Measurements from ENCODE around the gene UNK. TPM values are rescaled to one million over a fixed set of nuclear protein-coding genes. Genes with fewer than 3 reads are reported as not detected.

Gene UNK
- total and polyA plus RNA-seq, 2 of the 13 experiments (the other 11 are each of a cell fraction or from before 2014, with no cell fraction given) = 31.6 to 33.0 TPM

DNA sequence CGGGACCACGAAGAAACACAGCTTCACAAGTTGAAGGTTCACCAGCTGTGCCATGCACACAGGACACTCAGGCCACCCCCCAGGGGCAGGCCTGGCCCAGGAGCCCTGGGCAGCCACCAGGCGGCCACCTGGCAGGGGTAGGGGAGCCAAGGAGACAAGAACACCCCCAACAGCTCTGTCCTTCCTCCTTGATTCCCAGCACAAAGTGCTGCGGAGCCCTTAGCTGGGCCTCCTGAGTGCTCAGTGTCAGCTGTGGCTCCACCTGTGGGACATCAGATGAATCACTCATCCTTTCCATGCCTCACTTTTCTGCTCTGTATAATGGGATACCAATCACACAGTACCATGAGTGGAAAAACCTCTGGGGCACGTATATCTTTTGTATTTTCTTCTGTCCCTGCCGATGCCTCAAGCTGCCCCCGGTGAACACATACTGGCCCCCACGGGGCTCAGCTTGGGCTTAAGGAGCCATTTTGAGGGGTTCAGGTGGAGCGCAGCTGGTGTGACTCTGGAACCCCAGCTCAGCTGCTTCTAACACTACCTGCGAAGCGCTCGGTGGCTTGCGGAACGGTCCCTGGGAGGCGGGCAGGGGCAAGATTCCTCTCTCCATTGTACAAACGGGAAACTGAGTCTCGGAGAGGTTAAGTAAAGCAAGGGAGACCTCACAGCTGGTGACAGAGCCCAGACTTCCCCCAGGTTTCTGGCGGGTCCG lies 31.6 kb upstream of the UNK start (continued):
- TF ChIP-seq, protein P1, sequence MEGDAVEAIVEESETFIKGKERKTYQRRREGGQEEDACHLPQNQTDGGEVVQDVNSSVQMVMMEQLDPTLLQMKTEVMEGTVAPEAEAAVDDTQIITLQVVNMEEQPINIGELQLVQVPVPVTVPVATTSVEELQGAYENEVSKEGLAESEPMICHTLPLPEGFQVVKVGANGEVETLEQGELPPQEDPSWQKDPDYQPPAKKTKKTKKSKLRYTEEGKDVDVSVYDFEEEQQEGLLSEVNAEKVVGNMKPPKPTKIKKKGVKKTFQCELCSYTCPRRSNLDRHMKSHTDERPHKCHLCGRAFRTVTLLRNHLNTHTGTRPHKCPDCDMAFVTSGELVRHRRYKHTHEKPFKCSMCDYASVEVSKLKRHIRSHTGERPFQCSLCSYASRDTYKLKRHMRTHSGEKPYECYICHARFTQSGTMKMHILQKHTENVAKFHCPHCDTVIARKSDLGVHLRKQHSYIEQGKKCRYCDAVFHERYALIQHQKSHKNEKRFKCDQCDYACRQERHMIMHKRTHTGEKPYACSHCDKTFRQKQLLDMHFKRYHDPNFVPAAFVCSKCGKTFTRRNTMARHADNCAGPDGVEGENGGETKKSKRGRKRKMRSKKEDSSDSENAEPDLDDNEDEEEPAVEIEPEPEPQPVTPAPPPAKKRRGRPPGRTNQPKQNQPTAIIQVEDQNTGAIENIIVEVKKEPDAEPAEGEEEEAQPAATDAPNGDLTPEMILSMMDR (CRISPR knock-in tag; IDR thresholded peaks at IDR 0.05) = peak; percentile 17; the same call in 1 of the 2 replicates
- TF ChIP-seq, protein P2, sequence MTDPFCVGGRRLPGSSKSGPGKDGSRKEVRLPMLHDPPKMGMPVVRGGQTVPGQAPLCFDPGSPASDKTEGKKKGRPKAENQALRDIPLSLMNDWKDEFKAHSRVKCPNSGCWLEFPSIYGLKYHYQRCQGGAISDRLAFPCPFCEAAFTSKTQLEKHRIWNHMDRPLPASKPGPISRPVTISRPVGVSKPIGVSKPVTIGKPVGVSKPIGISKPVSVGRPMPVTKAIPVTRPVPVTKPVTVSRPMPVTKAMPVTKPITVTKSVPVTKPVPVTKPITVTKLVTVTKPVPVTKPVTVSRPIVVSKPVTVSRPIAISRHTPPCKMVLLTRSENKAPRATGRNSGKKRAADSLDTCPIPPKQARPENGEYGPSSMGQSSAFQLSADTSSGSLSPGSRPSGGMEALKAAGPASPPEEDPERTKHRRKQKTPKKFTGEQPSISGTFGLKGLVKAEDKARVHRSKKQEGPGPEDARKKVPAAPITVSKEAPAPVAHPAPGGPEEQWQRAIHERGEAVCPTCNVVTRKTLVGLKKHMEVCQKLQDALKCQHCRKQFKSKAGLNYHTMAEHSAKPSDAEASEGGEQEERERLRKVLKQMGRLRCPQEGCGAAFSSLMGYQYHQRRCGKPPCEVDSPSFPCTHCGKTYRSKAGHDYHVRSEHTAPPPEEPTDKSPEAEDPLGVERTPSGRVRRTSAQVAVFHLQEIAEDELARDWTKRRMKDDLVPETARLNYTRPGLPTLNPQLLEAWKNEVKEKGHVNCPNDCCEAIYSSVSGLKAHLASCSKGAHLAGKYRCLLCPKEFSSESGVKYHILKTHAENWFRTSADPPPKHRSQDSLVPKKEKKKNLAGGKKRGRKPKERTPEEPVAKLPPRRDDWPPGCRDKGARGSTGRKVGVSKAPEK (CRISPR knock-in tag; IDR thresholded peaks at IDR 0.05; ENCODE audit: borderline replicate concordance) = no peak
- TF ChIP-seq ZSCAN29 (CRISPR knock-in tag; conservative IDR thresholded peaks at IDR 0.05) = no peak
- no peak for TF ChIP-seq GATAD2A (CRISPR knock-in tag; IDR thresholded peaks at IDR 0.05)
- peak; percentile 87 for TF ChIP-seq KDM1A (CRISPR knock-in tag; IDR thresholded peaks at IDR 0.05)
- TF ChIP-seq TBX3 (IDR thresholded peaks at IDR 0.05; ENCODE audit: borderline replicate concordance) = no peak
- no peak for TF ChIP-seq GTF2F1 (IDR thresholded peaks at IDR 0.05; ENCODE audit: low read length)
- TF ChIP-seq ZNF431 (CRISPR knock-in tag; IDR thresholded peaks at IDR 0.05; ENCODE audit: borderline replicate concordance, low read depth) = no peak
- TF ChIP-seq THYN1 (CRISPR knock-in tag; IDR thresholded peaks at IDR 0.05; ENCODE audit: borderline replicate concordance, low read depth) = no peak
- TF ChIP-seq MED13 (CRISPR knock-in tag; IDR thresholded peaks at IDR 0.05) = peak; percentile 55; the same call in 1 of the 2 replicates
- TF ChIP-seq ATF1 (CRISPR knock-in tag; IDR thresholded peaks at IDR 0.05) = no peak
- TF ChIP-seq ZC3H13 (CRISPR knock-in tag; IDR thresholded peaks at IDR 0.05) = no peak
- TF ChIP-seq EEA1 (CRISPR knock-in tag; IDR thresholded peaks at IDR 0.05; ENCODE audit: borderline replicate concordance) = no peak
- no peak for TF ChIP-seq SNAPC5 (CRISPR knock-in tag; IDR thresholded peaks at IDR 0.05; ENCODE audit: borderline replicate concordance)
- no peak for TF ChIP-seq SYNCRIP (IDR thresholded peaks at IDR 0.05; ENCODE audit: insufficient read depth, low read depth, low read length)

Measured in HepG2 (cell line).